Osteocyte (in vitro differentiated cells): ENCODE measurements around the gene MESD. TPM values are rescaled to one million over a fixed set of nuclear protein-coding genes. Genes with fewer than 3 reads are reported as not detected.

ENCODE experiments used
- DNase-seq: peaks from one replicate; pipeline ENCODE4 v3.0.0; 2021; ENCODE audit warnings: mixed read lengths; ENCODE audit not compliant: unreplicated experiment; ENCODE audit errors: extremely low spot score
- H3K27ac Mint-ChIP-seq: one replicate; pipeline ENCODE4 v1.8.0; 2021; ENCODE audit warnings: mild to moderate bottlenecking, mixed read lengths; ENCODE audit not compliant: unreplicated experiment
- H3K27me3 Mint-ChIP-seq: one replicate; pipeline ENCODE4 v1.8.0; 2021; ENCODE audit warnings: mixed read lengths; ENCODE audit not compliant: unreplicated experiment
- H3K36me3 Mint-ChIP-seq: one replicate; pipeline ENCODE4 v1.8.0; 2021; ENCODE audit warnings: mixed read lengths; ENCODE audit not compliant: unreplicated experiment
- H3K4me1 Mint-ChIP-seq: one replicate; pipeline ENCODE4 v1.8.0; 2021; ENCODE audit warnings: mixed read lengths; ENCODE audit not compliant: unreplicated experiment
- H3K4me3 Mint-ChIP-seq: one replicate; pipeline ENCODE4 v1.8.0; 2021; ENCODE audit warnings: mild to moderate bottlenecking, moderate library complexity, mixed read lengths; ENCODE audit not compliant: unreplicated experiment
- H3K9me3 Mint-ChIP-seq: one replicate; pipeline ENCODE4 v1.8.0; 2021; ENCODE audit warnings: mixed read lengths; ENCODE audit not compliant: unreplicated experiment
- total RNA-seq: library from RNA; stranded (reverse); gene quantifications from 2 replicates; pipeline ENCODE4 v1.2.1, GENCODE V29; 2021
- TF ChIP-seq, protein P1 (sequence below): fragments of 200-600 bp; sonication (generic); IDR thresholded peaks from 2 replicates; pipeline ENCODE4 v1.5.0; 2021; ENCODE audit warnings: antibody characterized with exemption, mild to moderate bottlenecking, moderate library complexity

The MESD gene
- total RNA-seq, 1 donor from 2014 or later, result 25.3 TPM

DNA sequence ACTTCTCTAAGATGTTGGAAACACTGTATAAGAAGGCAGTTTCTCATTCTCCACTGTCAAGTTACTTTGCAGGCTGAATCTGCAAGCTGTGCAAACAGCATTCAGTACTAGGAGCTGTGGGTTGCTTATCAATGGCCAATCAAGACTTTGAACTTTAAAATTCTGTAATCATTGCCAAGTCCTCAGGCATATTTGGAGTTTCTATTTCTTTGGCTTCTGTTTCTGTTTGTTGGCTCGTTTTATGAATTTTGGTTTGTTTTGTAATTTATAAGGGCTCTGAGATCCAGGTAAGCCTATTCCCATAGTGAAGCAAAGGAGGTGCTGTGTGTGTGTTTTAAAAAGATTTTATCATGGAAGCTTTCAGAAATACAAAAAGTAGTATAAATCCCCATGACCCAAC lies 43.2 kb upstream of the MESD start:
- TF ChIP-seq, protein P1, sequence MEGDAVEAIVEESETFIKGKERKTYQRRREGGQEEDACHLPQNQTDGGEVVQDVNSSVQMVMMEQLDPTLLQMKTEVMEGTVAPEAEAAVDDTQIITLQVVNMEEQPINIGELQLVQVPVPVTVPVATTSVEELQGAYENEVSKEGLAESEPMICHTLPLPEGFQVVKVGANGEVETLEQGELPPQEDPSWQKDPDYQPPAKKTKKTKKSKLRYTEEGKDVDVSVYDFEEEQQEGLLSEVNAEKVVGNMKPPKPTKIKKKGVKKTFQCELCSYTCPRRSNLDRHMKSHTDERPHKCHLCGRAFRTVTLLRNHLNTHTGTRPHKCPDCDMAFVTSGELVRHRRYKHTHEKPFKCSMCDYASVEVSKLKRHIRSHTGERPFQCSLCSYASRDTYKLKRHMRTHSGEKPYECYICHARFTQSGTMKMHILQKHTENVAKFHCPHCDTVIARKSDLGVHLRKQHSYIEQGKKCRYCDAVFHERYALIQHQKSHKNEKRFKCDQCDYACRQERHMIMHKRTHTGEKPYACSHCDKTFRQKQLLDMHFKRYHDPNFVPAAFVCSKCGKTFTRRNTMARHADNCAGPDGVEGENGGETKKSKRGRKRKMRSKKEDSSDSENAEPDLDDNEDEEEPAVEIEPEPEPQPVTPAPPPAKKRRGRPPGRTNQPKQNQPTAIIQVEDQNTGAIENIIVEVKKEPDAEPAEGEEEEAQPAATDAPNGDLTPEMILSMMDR, result no peak
- Mint-ChIP-seq H3K36me3 (no peaks in the 10 kb centered on the region), H3K9me3 (peaks cover 10% of the 10 kb centered on the region), H3K4me1 (peaks cover 3% of the 10 kb centered on the region), H3K27ac (no peak overlapping the region), H3K27me3 (no peaks in the 10 kb centered on the region), H3K4me3 (no peak overlapping the region)
- no peak for DNase-seq

DNA sequence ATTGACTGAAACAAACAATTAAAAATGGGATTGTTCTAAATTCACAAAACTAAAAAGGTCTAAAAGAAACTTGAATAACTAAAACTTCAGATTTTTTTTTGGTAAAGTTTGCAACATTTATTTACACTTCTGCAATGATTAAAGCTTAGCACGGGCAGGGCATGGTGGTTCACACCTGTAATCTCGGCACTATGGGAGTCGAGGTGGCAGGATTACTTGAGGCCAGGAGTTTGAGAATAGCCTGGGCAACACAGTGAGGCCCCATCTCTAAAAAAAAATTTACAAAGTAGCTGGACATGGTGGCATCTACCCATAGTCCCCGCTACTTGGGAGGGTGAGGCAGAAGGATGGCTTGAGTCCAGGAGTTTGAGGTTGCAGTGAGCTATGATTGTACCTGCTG lies 42.7 kb upstream of the MESD start:
- peaks cover 3% of the 10 kb centered on the region for H3K4me1 Mint-ChIP-seq
- H3K9me3 Mint-ChIP-seq, result peaks cover 10% of the 10 kb centered on the region
- H3K4me3 Mint-ChIP-seq, result no peak overlapping the region
- no peaks in the 10 kb centered on the region for H3K27me3 Mint-ChIP-seq
- H3K27ac Mint-ChIP-seq, result no peak overlapping the region
- TF ChIP-seq, protein P1, result no peak
- DNase-seq, result no peak
- no peaks in the 10 kb centered on the region for H3K36me3 Mint-ChIP-seq

- no peak overlapping the region for H3K27ac Mint-ChIP-seq
These were observed 41.6 kb upstream of the MESD start for GRCh38 chr15:81031203-81031602.

DNA sequence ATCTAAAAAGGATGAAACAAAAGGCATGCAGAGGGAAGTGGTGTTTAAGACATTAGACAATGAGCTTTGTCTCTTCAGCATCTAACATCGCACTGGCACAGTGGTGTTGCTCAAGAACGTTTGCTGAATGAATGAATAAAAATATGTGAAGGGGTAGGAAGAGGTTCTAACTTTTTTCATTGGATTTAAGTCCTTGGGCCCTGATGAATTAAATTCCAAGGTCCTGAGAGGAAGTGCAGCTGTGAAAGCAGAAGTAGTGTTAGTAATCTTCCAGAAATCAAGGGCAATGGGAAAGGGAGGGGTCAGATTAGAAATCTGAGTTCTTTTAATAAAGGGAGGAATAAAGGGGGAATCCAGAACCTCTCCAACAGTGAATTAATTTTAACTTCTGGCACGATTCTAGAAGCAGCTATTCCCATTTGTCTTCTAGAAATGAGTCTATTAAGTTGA lies 40.7 kb upstream of the MESD start:
- Mint-ChIP-seq H3K36me3 (no peaks in the 10 kb centered on the region), H3K9me3 (peaks cover 10% of the 10 kb centered on the region), H3K4me1 (peaks cover 3% of the 10 kb centered on the region), H3K27me3 (no peaks in the 10 kb centered on the region), H3K4me3 (no peak overlapping the region), H3K27ac (no peak overlapping the region)
- no peak for DNase-seq
- TF ChIP-seq, protein P1, result no peak

More at GRCh38 chr15:81031203-81031602, 41.6 kb upstream of the MESD start:
- TF ChIP-seq, protein P1, result no peak
- DNase-seq, result no peak
- no peaks in the 10 kb centered on the region for H3K36me3 Mint-ChIP-seq
- peaks cover 3% of the 10 kb centered on the region for H3K4me1 Mint-ChIP-seq
- peaks cover 10% of the 10 kb centered on the region for H3K9me3 Mint-ChIP-seq
- H3K27me3 Mint-ChIP-seq, result no peaks in the 10 kb centered on the region
- no peak overlapping the region for H3K4me3 Mint-ChIP-seq

DNA sequence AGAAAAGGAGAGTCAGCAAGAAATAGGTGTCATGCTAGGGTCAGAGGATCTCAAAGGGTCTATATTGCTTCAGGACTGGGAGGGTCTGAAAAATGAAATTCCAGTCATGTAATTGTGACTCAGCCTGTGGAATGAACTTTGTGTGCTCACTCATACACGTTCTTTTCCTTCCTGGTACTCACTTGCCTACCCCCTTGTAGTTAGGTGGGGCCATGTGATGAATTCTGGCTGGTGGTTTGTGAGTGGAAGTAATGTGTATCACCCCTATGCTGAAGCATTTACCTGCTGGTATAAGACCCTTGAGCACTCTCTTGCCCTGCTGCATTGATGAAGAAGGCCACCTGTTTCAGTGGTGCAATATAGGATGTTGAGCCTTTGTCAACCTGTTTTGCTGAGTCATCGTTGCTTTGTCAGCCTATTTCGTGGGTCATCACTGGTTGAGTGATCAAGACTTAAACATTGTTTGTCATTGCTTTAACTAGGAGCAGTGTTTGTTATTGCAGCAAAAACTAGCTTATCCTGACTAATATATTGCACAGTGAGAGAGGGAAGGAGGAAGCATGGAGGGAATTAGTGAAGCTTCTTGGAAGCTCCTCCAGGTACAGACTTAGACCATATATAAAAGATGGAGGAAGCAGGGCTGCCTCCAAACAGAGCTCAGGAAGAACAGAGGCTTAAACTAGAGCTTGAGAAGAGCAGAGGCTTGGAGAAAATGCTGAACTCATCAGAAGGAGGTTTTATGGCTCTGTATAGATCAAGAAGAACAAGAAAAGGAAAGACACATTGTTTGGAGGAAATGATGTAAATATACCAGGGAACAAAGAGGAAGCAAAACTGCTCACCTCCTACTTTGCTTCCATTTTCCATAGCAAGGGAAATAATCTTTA lies 40.0 kb upstream of the MESD start:
- no peak for DNase-seq
- Mint-ChIP-seq H3K4me1 (peaks cover 3% of the 10 kb centered on the region), H3K36me3 (no peaks in the 10 kb centered on the region), H3K4me3 (no peak overlapping the region), H3K27me3 (no peaks in the 10 kb centered on the region), H3K27ac (no peak overlapping the region), H3K9me3 (peaks cover 10% of the 10 kb centered on the region)
- TF ChIP-seq, protein P1, result no peak
